ENCODE measurements around the gene PDLIM3.
"Not testable (repeated sequence)": the region's sequence is repeated elsewhere in the genome, so short reads cannot be mapped to it uniquely, and the experiment has no call there.

PDLIM3 gene

DNA sequence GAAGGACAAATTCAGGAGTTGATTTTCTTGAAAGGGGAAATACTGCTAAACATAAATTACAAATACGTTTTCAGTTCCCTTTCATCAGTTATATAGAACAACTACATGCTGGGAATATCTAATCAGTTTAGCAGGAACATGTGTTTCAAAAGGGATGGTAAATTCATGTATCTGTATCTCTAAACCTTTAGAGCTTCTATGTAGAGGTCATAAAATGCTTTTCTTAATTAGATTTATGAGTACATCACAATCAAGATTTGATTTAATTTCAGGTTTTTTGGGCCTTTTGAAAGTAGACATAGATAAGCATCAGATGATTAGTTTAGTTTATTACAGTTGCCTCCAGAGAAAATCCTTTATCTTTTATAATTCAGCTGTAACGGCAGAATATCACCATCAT lies 12.9 kb downstream of the PDLIM3 start:
- DNase-seq (ENCODE audit: low read depth in 2 of 2, low spot score in 1 of 2): no peak

DNA sequence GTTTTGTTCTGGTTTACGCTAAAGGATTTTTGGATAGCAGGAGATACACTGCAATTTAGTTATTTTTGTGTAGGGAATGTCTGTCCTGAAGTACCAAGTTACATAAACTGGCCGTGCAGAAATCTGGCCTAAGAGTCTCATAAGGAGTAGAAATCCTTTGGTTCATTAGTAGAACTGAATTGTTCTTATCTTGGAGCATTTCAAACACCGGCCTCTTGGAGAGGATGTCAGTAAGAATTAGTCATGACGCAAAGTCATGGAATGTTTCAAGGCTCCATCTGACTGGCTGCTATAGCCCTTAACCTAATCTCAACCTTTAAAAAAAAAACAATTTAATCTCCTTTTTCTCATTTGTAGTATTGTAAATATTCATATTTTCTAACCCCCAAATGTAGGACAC lies 15.2 kb downstream of the PDLIM3 start:
- no peak for DNase-seq (ENCODE audit: low read depth in 2 of 2, low spot score in 1 of 2)

DNA sequence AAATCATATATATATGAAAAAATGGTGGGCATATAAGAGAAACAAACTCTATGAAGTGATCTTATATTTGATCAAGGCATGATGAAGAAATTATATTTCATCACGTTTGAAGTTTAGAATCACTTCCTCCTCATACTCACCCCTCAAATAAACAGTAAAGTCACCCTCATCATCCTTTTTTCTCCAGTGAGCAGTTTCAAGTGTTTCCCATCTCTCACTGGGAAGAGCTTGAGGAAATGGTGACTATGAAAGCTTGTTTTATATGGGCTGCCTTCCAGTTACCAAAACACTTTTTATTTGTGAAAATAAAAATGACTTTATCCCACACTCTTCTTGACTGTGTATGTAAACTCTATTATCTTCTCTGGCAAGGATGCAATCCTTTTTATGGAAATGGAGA lies 16.8 kb downstream of the PDLIM3 start:
- no peak for DNase-seq (ENCODE audit: low read depth in 2 of 2, low spot score in 1 of 2)

DNA sequence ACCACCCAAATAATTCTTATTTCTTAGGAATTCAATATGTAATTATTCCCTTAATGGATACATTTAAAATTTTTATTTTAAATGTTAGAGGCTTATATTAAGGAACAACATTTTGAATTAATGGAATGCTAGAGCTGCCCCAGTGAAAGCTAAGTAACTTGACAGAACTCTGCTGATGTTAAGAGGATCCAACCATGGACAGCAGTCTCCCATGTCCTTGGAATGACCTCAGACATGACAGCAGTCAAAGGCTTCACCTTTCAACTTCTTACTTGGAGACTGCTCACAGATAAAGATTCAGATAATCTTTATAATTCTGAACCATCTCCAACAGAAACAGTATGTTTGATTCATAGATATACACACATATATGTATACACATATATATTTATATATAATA lies 17.2 kb downstream of the PDLIM3 start:
- no peak for DNase-seq (ENCODE audit: low read depth in 2 of 2, low spot score in 1 of 2)

DNA sequence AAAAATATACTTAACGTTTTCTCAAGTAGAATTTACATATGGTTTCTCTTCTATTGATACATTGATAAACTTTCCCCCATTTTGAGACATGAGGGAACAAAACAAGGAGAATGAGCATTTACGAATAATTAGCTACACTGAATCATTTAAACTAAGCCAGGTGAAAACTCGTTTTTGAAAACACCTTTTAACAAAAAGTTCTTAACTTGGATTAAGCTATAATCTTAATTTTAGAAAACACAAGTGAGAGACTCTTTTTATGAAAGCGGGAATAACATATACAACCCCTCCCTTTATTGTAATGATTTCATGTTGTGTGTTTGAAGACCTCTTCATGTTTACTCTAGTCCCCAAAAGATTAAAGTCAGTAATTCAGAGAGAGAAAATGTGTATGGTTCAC lies 20.1 kb downstream of the PDLIM3 start:
- no peak for DNase-seq (ENCODE audit: low read depth in 2 of 2, low spot score in 1 of 2)

DNA sequence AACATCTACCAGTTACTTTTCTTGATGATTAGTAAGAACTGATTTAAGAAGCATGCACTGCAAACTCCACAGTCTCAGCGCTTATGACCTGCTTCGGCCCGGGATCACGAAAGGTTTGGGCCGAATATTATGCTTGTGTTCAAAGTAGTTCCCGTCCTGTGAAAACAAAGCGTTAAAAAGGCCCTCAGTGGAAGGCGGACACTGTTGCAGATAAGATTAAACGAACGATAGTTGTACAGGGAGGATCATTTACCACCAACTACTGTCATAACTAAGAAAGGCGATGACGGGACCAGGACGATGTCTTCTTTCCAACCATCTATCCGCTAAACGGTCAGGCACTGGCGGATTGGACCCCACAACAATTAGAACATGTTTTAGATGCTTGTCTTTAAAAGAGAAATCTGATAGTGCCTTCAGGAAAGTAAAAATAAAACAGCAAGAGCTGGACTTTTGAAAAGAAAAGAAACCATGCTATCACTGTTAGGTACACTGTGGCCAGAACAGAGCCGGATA lies 21.1 kb downstream of the PDLIM3 start:
- DNase-seq (ENCODE audit: low read depth in 2 of 2, low spot score in 1 of 2): no peak

DNA sequence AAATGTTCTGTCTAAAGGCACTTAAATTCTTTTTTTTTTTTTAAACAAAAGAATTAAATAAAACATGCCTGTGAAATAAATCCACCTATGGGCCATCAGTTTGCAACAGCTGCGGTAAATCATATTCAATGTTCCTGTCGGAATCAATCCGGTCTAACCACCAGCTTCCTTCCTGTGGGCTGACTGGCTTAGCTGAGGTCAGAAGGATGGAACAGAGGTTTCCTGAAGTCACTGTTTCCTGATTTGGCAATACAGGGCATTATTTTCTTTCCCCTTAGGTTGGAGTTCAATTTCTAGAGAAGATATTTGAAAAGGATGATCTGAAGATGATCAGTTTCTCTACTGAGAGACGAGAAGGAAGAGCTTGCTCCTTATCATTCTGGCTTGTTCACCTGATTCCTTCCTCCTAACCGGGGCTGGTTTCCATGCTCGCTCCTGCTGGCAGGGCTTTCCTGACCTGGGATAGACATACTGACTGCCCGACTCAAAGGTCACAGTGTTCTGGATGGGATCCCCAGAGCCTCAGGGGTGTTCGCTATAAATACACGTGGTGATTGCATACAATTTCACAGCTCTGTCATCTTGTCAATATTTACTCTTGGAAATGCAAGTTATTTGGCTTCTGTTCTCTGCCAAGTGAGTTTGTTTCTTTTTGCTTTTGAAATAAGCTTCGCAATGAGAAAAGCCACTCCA lies 21.7 kb downstream of the PDLIM3 start:
- DNase-seq (ENCODE audit: low read depth in 2 of 2, low spot score in 1 of 2): no peak

DNA sequence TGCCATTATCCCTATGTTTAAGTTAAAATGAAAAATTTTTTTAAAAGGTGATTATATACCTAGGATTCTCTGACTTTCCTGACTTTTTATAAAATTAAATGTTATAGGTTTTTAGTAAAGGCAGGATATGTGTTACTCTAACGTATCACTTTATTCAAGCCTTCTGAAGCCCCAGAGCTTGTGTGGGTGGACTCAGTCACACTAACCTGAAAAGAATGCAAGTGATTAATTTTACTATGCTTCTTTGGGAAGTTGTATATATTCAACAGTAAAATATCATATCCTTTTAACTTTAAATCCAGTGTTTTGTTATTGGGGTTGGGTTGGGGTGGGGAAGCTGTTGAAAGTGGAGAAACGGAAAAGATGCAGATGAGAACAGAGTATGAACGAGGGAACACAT lies 22.8 kb downstream of the PDLIM3 start:
- DNase-seq (ENCODE audit: low read depth in 2 of 2, low spot score in 1 of 2): no peak

DNA sequence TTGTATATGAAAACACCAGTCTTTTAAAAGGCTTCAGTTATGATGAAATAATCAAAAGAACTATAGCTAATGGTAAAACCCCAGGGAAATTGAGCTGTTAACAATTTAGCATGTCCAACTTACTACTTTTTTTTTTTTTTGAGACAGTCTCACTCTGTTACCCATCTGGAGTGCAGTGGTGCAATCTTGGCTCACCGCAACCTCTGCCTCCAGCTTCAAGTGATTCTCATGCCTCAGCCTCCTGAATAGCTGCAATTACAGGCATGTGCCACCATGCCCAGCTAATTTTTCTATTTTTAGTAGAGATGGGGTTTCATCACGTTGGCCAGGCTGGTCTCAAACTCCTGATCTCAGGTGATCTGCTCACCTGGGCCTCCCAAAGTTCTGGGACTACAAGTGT lies 24.1 kb downstream of the PDLIM3 start:
- DNase-seq (ENCODE audit: low read depth in 2 of 2, low spot score in 1 of 2): not testable (repeated sequence)

DNA sequence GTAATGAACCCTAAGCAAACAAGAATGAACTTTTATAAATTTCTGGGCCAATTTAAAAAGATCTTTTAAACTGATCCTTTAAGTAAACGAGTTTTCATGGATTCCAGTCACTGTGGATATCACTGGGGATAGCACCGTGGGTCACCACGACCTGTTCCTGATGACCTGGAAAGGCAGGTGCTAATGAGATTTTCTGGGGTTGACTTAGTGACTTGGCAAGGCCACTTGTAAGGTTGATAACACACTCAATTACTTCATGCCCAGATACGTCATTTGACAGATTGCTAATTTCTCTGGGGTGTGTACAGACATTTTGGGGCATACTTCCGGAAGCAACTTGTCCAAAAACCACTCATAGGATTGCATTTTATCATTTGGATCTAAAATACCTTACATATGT lies 24.5 kb downstream of the PDLIM3 start:
- no peak for DNase-seq (ENCODE audit: low read depth in 2 of 2, low spot score in 1 of 2)

DNA sequence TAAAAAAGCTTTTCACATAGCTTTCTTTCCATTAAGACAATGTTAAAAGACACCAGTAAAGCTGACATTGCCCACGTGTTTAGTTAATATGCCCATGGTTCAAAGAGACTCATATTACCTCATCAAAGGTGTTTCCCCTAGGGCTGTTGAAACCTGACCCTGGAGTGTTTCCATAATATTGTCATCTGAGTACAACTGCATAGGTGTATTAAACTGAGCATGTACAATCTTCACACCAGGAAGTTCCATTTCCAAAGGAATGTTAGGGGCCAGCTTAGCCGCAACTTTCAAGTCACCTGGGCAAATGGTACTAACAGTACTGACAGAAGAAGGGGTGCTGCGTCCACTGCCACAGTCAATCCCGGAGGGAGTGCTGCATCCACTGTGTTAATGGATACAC lies 27.1 kb downstream of the PDLIM3 start:
- DNase-seq (ENCODE audit: low read depth in 2 of 2, low spot score in 1 of 2): no peak

DNA sequence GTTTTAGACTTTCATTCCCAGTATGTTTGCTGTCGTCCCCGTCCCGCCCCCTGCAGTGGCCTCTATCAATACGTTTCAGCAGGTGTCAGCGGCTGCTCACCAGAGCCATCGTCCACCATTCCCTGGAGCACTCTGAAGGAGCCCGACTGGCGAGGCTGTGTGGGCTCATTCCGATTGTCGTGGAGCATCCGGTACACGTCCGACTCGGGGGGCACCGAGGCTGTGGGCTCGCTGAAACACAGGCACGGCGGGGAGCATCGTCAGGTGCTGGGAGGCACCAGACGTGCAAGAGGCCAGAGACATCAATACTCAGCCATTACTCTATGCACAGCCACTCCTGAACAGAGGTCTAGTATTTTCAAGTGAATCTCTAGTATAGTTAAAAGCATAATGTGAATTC lies 28.9 kb downstream of the PDLIM3 start:
- DNase-seq (ENCODE audit: low read depth in 2 of 2, low spot score in 1 of 2): no peak

DNA sequence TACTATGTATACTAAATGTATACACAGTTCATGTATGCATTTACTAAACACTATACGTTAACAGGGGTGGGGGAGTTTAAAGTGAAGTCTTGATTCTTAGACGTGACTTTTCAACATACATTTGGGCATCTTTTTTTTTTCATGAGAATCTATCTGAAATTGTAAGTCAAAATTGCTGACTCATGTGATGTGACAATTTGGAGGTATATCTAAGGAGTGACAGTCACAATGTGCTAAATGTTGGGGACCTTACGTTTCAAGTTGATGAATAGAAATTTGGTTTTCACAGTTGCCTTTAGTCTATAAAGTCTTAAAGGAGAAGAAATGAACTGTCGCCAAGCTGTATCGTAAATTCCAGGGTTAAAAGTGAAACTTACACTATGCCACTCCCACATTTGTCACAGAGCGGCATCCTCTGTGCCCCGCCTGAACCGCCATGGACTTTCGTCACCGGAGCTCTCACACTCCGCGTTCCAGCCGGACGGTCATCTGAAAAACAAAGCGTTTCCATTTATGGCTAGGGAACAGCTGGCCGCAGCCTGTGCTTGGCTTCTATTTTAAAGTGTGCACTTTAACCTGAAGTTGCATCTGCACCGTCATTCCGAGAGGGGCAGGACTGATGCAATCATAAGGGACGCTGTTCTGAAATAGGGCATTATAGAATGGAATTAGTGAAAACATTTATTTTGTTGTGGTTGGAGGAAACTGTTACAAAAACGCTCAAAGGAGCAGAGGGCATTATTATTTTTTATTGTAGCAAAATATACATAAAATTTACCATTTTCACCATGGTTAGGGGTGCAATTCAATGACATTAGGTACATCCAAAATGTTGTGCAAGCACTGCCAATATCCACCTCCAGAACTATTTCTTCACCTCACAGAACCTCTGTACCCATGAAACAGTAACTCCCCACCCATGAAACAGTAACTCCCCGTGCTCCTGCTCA lies 30.9 kb downstream of the PDLIM3 start:
- DNase-seq (ENCODE audit: low read depth in 2 of 2, low spot score in 1 of 2): no peak

DNA sequence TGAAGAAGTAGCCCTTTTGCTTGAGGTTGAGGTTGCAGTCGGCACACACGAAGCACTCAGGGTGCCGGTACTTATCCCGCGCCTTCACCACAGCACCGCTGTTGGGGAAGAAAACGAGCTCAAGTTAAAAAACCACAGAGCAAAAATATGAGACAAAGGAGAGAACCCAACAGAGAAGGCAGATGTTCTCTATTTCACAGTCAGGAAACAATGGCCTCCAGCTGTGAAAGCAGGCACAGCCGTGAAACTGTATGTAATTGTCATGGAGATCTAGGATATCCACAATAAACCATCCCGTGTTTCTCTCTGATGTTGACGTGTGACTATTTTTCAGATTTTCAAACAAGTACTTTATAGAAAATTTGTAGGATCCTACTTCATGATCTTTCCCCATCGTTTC lies 32.9 kb downstream of the PDLIM3 start:
- DNase-seq (ENCODE audit: low read depth in 2 of 2, low spot score in 1 of 2): no peak

DNA sequence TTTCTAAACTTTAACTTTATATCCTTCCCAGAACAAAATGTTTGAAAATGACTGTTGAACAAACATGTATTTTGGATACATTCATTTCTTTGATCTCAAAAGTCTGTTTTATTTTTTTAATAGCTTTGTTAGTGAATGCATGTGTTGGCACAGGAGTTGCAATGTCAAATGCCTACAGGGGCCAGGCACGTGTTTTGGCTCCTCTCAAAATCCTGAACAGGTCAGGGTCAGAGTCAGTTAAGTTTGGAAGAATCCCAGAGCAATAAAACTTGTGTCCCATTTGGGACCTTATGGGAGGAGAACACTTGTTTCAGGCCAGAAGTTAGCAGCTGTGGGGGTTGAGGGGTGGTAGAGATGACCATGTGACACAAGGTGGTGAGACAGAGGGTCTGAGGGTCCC lies 34.7 kb downstream of the PDLIM3 start:
- DNase-seq (ENCODE audit: low read depth in 2 of 2, low spot score in 1 of 2): no peak

DNA sequence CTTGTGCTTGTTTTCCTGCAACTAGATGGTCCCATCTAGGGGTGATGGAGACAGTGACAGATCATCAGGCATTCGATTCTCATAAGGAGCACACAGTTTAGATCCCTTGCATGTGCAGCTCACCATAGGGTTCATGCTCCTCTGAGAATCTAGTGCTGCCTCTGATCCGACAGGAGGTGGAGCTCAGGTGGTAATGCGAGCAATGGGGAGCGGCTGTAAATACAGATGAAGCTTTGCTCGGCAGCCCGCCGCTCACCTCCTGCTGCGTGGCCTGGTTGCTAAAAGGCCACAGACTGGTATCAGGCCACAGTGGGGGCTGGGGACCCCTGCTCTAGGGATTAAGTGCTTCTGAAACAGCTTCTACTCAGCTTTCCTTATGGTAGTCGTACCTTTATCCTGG lies 35.3 kb downstream of the PDLIM3 start:
- no peak for DNase-seq (ENCODE audit: low read depth in 2 of 2, low spot score in 1 of 2)

DNA sequence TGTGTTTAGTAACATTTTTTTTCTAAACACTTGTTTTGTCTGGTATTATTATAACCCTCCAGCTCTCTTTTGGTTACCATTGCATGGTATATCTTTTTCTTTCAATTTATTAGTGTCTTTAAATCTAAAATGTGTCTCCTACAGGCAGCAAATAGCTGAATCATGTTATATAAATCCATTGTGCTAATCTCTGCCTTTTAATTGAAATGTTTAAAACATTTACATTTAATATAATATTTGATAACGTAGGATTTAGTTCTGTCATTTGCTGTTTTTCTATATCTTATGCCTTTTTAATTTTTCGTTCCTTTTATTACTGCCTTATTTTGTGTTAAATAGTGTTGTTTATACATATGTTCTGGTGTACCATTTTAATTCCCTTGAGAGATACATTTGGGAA lies 46.7 kb downstream of the PDLIM3 start:
- DNase-seq (ENCODE audit: low read depth in 2 of 2, low spot score in 1 of 2): no peak

DNA sequence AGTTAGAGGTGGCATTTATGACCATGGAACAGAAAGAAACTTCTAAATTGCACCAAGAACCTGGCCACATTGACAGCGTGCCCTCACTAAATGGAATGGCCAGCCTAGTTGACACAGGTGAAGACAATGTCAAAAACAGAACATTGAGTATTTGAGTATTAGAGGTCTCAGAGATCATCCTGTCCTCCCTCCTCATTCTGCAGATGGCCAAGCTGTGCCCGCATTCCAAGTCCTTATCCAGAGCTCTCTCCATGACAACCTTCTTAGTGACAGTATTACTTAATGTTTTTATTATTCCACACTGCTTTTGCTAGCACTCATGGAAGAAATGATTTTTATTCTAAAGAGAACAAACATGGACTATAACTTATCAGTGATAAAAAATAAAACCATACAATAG lies 53.9 kb downstream of the PDLIM3 start:
- no peak for DNase-seq (ENCODE audit: low read depth in 2 of 2, low spot score in 1 of 2)

DNA sequence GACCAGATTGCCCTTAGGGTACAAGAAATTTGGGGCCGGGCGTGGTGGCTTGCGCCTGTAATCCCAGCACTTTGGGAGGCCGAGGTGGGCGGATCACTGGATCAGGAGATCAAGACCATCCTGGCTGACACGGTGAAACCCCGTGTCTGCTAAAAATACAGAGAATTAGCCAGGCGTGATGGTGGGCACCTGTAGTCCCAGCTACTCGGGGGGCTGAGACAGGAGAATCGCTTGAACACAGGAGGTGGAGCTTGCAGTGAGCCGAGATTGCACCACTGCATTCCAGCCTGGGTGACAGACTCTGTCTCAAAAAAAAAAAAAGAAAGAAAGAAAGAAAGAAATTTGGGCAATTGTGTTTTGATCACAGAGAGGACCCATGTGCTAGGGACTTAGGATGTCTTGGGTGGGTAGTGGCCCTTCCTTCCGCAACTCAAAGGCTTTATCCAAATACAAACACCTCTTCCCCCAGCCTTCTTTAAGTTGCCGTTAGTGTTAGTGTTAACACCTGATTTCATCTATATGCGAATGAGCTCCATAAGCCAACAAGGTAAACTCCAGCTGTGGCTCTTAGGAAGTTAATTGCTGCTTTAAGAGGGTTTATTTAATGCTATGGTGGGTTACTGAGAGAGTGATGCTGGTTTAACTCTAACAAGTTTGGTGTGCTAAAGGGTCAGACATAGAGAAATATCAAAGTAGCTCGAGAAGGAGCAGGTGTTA lies 55.1 kb downstream of the PDLIM3 start:
- no peak for DNase-seq (ENCODE audit: low read depth in 2 of 2, low spot score in 1 of 2)

DNA sequence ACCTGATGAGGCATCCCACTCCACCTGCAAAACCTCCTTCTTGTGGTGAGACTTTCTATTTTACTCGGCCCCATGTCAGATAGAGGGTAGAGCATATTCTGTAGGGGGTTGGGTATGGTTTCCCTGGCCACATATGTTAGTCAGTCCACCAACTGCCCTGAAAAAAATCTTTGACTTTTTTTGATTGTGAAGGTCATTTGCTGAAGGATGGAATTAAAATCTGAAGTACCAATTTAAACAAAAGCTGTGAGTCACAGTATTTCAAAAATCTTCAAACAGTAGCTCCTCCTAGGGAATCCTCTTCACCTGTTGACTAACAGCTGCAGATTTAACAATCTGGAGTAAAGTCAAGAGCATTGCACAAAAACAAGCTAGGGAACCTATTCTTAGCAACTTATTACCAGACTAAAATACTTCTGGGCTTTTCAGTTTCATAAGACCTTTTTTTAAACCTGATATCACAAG lies 55.8 kb downstream of the PDLIM3 start:
- DNase-seq (ENCODE audit: low read depth in 2 of 2, low spot score in 1 of 2): no peak

DNA sequence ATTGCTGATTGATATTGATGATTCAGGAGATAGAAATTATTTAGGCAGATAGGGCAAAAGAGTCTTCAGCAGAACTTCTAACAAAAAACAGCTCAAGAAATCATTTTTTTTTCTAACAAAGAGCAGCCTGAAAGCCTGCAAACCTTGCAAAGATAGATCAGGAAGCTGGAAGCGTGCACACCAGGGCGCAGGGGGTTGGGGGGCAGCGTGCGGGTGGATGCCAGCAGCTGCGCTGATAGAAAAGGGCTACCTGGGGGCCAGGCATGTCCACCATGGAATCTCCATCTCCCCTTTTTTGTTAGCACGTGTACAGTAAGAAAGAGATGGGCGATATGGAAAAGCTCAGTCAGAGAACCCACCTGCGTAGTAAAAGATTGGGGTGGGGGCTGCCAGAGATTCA lies 62.1 kb downstream of the PDLIM3 start:
- no peak for DNase-seq (ENCODE audit: low read depth in 2 of 2, low spot score in 1 of 2)

DNA sequence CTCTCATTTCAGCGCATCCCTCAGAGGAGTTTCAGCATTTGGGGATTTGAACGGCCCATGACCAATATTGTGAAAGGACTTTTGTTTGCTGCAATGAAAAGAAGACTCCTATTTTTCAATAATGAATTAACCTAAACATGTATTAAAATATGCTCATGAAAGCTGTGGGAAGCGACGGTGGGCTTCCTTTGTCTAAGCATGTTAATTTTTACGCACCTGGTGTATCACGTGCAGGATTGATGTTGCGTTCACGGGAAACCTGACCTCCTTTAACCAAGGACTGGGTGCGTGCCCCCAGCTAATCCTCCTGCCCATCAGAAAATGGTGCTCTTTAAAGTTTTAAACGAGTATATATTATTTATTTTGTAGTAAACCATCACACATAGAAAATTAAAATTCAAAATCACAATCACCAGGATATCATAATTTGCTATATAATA lies 63.2 kb downstream of the PDLIM3 start:
- DNase-seq (ENCODE audit: low read depth in 2 of 2, low spot score in 1 of 2): no peak

Data from stimulated activated CD8-positive, alpha-beta memory T cell treated with anti-CD3 and anti-CD28 coated beads, Interleukin-4, amount 100 ng/mL, for 4 hours (primary cell).